NCI-H2029 treated with DMSO at 0.1 percent for 48 hours (cell line): ENCODE results near the gene GLUL.

Experiments
- DNase-seq: peaks from one replicate; lab custom pipeline; 2025; lab: John Stamatoyannopoulos, UW

The GLUL gene

GRCh38 chr1:182391362-182392049 is at the start of gene GLUL:
Gene GLUL (minus strand): TSS chr1:182391790. CDS start chr1:182388737, 3,053 bp downstream.
- DNase-seq = peak; percentile 42

GRCh38 chr1:182438326-182438725 is 46.7 kb upstream of the GLUL start:
- no peak for DNase-seq

GRCh38 chr1:182433580-182433979 is 42.0 kb upstream of the GLUL start:
- no peak for DNase-seq

- no peak for DNase-seq
Observed at GRCh38 chr1:182431278-182431677, 39.7 kb upstream of the GLUL start.

GRCh38 chr1:182430263-182431068 is 38.9 kb upstream of the GLUL start:
- DNase-seq = no peak

- no peak for DNase-seq
Observed at GRCh38 chr1:182428043-182428442, 36.5 kb upstream of the GLUL start.

- no peak for DNase-seq
Observed at GRCh38 chr1:182426442-182427430, 35.1 kb upstream of the GLUL start.

GRCh38 chr1:182415789-182416188 is 24.2 kb upstream of the GLUL start:
- no peak for DNase-seq

- DNase-seq = no peak
Observed at GRCh38 chr1:182413969-182414368, 22.4 kb upstream of the GLUL start.

GRCh38 chr1:182413486-182413885 is 21.9 kb upstream of the GLUL start:
- DNase-seq = no peak

GRCh38 chr1:182410620-182411273 is 19.2 kb upstream of the GLUL start:
- DNase-seq = no peak

GRCh38 chr1:182410138-182410537 is 18.5 kb upstream of the GLUL start:
- DNase-seq = no peak

GRCh38 chr1:182408435-182409075 is 17.0 kb upstream of the GLUL start:
- DNase-seq = no peak

- no peak for DNase-seq
Observed at GRCh38 chr1:182407724-182408123, 16.1 kb upstream of the GLUL start.

- no peak for DNase-seq
Observed at GRCh38 chr1:182406012-182406411, 14.4 kb upstream of the GLUL start.

- no peak for DNase-seq
Observed at GRCh38 chr1:182405578-182405977, 14.0 kb upstream of the GLUL start.

GRCh38 chr1:182404781-182405180 is 13.2 kb upstream of the GLUL start:
- no peak for DNase-seq

- no peak for DNase-seq
Observed at GRCh38 chr1:182400567-182400966, 9.0 kb upstream of the GLUL start, which contains the start of gene TEDDM1. Gene TEDDM1 (minus strand): TSS chr1:182400667. CDS start chr1:182400485, 182 bp downstream.

GRCh38 chr1:182397653-182398393 is 6.2 kb upstream of the GLUL start:
- no peak for DNase-seq

- no peak for DNase-seq
Observed at GRCh38 chr1:182395906-182396305, 4.3 kb upstream of the GLUL start.
